A673 (cell line): Measurements from ENCODE around the gene TSPAN31. TPM values are rescaled to one million over a fixed set of nuclear protein-coding genes. Genes with fewer than 3 reads are reported as not detected.

Source experiments
- BruUV-seq: library from RNA; stranded (reverse); fragments of 400-500 nt; replicated peaks from 2 replicates; lab custom pipeline; 2021; lab: Mats Ljungman, UMichigan
- CTCF ChIA-PET: fragments of 300-600 bp; sonication (Branson Sonifier 250); formaldehyde crosslinking; loops from one replicate; lab custom pipeline; 2022; ENCODE audit warnings: antibody characterized with exemption; lab: Charles Lee
- POLR2A ChIA-PET: fragments of 300-600 bp; sonication (Branson Sonifier 250); formaldehyde crosslinking; loops from one replicate; lab custom pipeline; 2022; ENCODE audit warnings: antibody characterized with exemption; ENCODE audit not compliant: low non-redundant PET; lab: Charles Lee
- DNase-seq: peaks from one replicate; pipeline ENCODE4 v3.0.0-alpha.2; 2015; ENCODE audit warnings: low spot score
- H3K27ac ChIP-seq: fragments of 200-600 bp; sonication (generic); 2 replicates; pipeline ENCODE4 v1.5.1; 2016; ENCODE audit warnings: mixed run types, low read depth, mild to moderate bottlenecking, mixed read lengths, antibody characterized with exemption, low read length; ENCODE audit not compliant: poor library complexity, severe bottlenecking
- H3K27me3 ChIP-seq: fragments of 200-600 bp; sonication (generic); replicated peaks from 2 replicates; pipeline ENCODE4 v1.6.1; 2017; ENCODE audit warnings: mixed run types, low read depth, mild to moderate bottlenecking, mixed read lengths, antibody characterized with exemption, low read length; ENCODE audit not compliant: insufficient read depth, poor library complexity
- H3K36me3 ChIP-seq: fragments of 200-600 bp; sonication (generic); 2 replicates; pipeline ENCODE4 v1.6.1; 2016; ENCODE audit warnings: mixed run types, mild to moderate bottlenecking, mixed read lengths, antibody characterized with exemption, low read length; ENCODE audit not compliant: insufficient read depth, poor library complexity, severe bottlenecking
- H3K4me1 ChIP-seq: fragments of 200-600 bp; sonication (generic); 2 replicates; pipeline ENCODE4 v1.6.1; 2017; ENCODE audit warnings: mixed run types, mild to moderate bottlenecking, mixed read lengths, antibody characterized with exemption, low read length; ENCODE audit not compliant: insufficient read depth, poor library complexity, severe bottlenecking
- H3K4me3 ChIP-seq: fragments of 200-600 bp; sonication (generic); 2 replicates; pipeline ENCODE4 v1.5.1; 2016; ENCODE audit warnings: low read depth, mixed run types, mild to moderate bottlenecking, mixed read lengths, low read length; ENCODE audit not compliant: poor library complexity, severe bottlenecking
- H3K9me3 ChIP-seq: fragments of 200-600 bp; sonication (generic); 2 replicates; pipeline ENCODE4 v1.6.1; 2016; ENCODE audit warnings: mixed run types, low read depth, mild to moderate bottlenecking, mixed read lengths, antibody characterized with exemption, low read length; ENCODE audit not compliant: poor library complexity, severe bottlenecking
- CTCF ChIP-seq: fragments of 300-800, 200-600 bp; sonication (generic); conservative IDR thresholded peaks from 2 replicates; pipeline ENCODE4 v1.5.1; 2017; ENCODE audit warnings: low read depth, mild to moderate bottlenecking, antibody characterized with exemption, low read length, moderate library complexity, mixed read lengths
- EZH2 ChIP-seq: fragments of 200-600 bp; sonication (generic); IDR thresholded peaks from 2 replicates; pipeline ENCODE4 v1.6.1; 2017; ENCODE audit warnings: borderline replicate concordance, low read depth, mild to moderate bottlenecking, mixed read lengths, antibody characterized with exemption, low read length; ENCODE audit not compliant: poor library complexity, severe bottlenecking
- intact Hi-C: fragments of 100-400 bp; cut with micrococcal nuclease; formaldehyde crosslinking; loops from one replicate; pipeline ENCODE4 v1.10.0; 2022; ENCODE audit not compliant: unreplicated experiment
- total RNA-seq: library from RNA; stranded (reverse); gene quantifications from 2 replicates; pipeline ENCODE4 v1.2.3, GENCODE V29; 2021

The TSPAN31 gene
- total RNA-seq, 1 experiment from 2014 or later, result 8.9 TPM

- no peak for TF ChIP-seq CTCF
- TF ChIP-seq EZH2, result no peak
- DNase-seq, result no peak
- no peak overlapping the region for H3K4me3 ChIP-seq
- peaks cover 5% of the 10 kb centered on the region for H3K4me1 ChIP-seq
- H3K27ac ChIP-seq, result no peak overlapping the region
- no peaks in the 10 kb centered on the region for H3K36me3 ChIP-seq
- no TSS peak for BruUV-seq
- no peaks in the 10 kb centered on the region for H3K9me3 ChIP-seq
- H3K27me3 ChIP-seq, result no peaks in the 10 kb centered on the region
- POLR2A ChIA-PET, result interaction anchor here (0.8 kb wide), 1 partner anchor 8 kb away, joined by 8 read pairs; the partner anchor contains the start of gene CYP27B1
- CTCF ChIA-PET, result no interaction called here
- intact Hi-C loops, result no loop called here
Measured at GRCh38 chr12:57775044-57775443, 30.2 kb downstream of the TSPAN31 start.

GRCh38 chr12:57775563-57776246, 30.9 kb downstream of the TSPAN31 start:
- intact Hi-C loops, result no loop called here
- Histone ChIP-seq H3K4me3 (no peak overlapping the region), H3K36me3 (no peaks in the 10 kb centered on the region), H3K9me3 (no peaks in the 10 kb centered on the region), H3K27me3 (no peaks in the 10 kb centered on the region), H3K4me1 (peaks cover 5% of the 10 kb centered on the region), H3K27ac (no peak overlapping the region)
- ChIA-PET CTCF (no interaction called here), POLR2A (interaction anchor here (0.8 kb wide), 1 partner anchor 9 kb away, joined by 8 read pairs; the partner anchor contains the start of gene CYP27B1)
- DNase-seq, result no peak
- no TSS peak for BruUV-seq
- TF ChIP-seq EZH2 (no peak), CTCF (no peak)

GRCh38 chr12:57776247-57776587, 31.4 kb downstream of the TSPAN31 start:
- Histone ChIP-seq H3K27me3 (no peaks in the 10 kb centered on the region), H3K9me3 (no peaks in the 10 kb centered on the region), H3K27ac (no peak overlapping the region), H3K4me3 (no peak overlapping the region), H3K36me3 (no peaks in the 10 kb centered on the region), H3K4me1 (peaks cover 5% of the 10 kb centered on the region)
- BruUV-seq, result no TSS peak
- intact Hi-C loops, result no loop called here
- no peak for DNase-seq
- POLR2A ChIA-PET, result no interaction called here
- TF ChIP-seq EZH2, result no peak
- no peak for TF ChIP-seq CTCF
- CTCF ChIA-PET, result no interaction called here
